Measurements from ENCODE around the gene CDO1.

Gene CDO1

DNA sequence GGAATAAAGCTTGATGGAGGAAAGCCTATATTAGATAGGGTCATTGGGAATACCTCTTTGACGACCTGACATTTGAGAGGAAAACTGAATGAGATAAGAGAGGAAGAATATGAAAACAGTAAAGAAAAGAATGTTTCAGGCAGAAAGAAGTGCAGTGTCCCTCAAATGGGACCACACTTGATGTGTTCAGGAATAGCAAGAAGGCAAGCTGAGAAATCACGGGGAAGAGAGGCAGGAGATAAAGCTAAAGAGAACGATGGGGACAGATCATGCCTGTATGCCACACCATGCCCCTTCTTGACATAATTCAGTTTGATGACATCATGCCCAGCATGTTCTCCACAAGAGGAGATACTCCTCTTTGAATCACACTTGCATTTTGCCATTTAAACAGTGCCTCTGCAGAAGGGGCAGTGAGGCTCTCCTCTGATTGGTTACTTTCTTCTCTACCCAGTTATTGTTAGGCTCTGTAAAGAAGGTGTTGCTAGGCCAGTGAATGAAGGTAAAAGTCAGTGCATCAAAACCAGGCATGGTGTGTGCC is 32.9 kb upstream of the CDO1 start:
- TF ChIP-seq FOXM1 (IDR thresholded peaks at IDR 0.05; ENCODE audit: borderline replicate concordance, low read depth) (no peak), YY1 (IDR thresholded peaks at IDR 0.05; ENCODE audit: low read depth) (no peak), TAF1 (IDR thresholded peaks at IDR 0.05; ENCODE audit: low read depth) (no peak), CEBPB (IDR thresholded peaks at IDR 0.05) (no peak), CREB1 (IDR thresholded peaks at IDR 0.05; ENCODE audit: low read depth) (no peak), NFIC (IDR thresholded peaks at IDR 0.05) (no peak), EP300 (IDR thresholded peaks at IDR 0.05; ENCODE audit: borderline replicate concordance) (no peak), RAD21 (IDR thresholded peaks at IDR 0.05; ENCODE audit: low read depth) (no peak), TCF12 (IDR thresholded peaks at IDR 0.05; ENCODE audit: low read depth) (no peak), EGR1 (IDR thresholded peaks at IDR 0.05) (no peak), ZBTB7A (IDR thresholded peaks at IDR 0.05; ENCODE audit: low read depth) (no peak), TEAD4 (IDR thresholded peaks at IDR 0.05) (no peak)
- TF ChIP-seq, protein P1, sequence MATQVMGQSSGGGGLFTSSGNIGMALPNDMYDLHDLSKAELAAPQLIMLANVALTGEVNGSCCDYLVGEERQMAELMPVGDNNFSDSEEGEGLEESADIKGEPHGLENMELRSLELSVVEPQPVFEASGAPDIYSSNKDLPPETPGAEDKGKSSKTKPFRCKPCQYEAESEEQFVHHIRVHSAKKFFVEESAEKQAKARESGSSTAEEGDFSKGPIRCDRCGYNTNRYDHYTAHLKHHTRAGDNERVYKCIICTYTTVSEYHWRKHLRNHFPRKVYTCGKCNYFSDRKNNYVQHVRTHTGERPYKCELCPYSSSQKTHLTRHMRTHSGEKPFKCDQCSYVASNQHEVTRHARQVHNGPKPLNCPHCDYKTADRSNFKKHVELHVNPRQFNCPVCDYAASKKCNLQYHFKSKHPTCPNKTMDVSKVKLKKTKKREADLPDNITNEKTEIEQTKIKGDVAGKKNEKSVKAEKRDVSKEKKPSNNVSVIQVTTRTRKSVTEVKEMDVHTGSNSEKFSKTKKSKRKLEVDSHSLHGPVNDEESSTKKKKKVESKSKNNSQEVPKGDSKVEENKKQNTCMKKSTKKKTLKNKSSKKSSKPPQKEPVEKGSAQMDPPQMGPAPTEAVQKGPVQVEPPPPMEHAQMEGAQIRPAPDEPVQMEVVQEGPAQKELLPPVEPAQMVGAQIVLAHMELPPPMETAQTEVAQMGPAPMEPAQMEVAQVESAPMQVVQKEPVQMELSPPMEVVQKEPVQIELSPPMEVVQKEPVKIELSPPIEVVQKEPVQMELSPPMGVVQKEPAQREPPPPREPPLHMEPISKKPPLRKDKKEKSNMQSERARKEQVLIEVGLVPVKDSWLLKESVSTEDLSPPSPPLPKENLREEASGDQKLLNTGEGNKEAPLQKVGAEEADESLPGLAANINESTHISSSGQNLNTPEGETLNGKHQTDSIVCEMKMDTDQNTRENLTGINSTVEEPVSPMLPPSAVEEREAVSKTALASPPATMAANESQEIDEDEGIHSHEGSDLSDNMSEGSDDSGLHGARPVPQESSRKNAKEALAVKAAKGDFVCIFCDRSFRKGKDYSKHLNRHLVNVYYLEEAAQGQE (IDR thresholded peaks at IDR 0.05; ENCODE audit: low read depth) = no peak
- TF ChIP-seq, protein P2, sequence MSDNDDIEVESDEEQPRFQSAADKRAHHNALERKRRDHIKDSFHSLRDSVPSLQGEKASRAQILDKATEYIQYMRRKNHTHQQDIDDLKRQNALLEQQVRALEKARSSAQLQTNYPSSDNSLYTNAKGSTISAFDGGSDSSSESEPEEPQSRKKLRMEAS (IDR thresholded peaks at IDR 0.05) = no peak
- TF ChIP-seq, protein P3, sequence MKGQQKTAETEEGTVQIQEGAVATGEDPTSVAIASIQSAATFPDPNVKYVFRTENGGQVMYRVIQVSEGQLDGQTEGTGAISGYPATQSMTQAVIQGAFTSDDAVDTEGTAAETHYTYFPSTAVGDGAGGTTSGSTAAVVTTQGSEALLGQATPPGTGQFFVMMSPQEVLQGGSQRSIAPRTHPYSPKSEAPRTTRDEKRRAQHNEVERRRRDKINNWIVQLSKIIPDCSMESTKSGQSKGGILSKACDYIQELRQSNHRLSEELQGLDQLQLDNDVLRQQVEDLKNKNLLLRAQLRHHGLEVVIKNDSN (IDR thresholded peaks at IDR 0.05) = no peak

DNA sequence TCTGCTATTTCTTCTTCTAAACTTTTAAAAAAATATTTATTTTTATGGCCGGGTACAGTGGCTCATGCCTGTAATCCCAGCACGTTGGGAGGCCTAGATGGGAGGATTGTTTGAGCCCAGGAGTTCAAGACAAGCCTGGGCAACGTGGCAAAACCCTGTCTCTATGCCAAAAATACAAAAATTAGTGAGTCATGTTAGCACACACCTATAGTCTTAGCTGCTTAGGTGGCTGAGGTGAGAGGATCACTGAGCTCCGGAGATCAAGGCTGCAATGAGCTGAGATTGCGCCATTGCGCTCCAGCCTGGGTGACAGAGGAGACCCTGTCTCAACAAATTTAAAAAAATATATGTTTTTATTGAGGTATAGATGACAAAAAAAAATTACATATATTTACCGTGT is 30.8 kb upstream of the CDO1 start:
- TF ChIP-seq ZBTB7A (IDR thresholded peaks at IDR 0.05; ENCODE audit: low read depth) (no peak), CREB1 (IDR thresholded peaks at IDR 0.05; ENCODE audit: low read depth) (no peak)

DNA sequence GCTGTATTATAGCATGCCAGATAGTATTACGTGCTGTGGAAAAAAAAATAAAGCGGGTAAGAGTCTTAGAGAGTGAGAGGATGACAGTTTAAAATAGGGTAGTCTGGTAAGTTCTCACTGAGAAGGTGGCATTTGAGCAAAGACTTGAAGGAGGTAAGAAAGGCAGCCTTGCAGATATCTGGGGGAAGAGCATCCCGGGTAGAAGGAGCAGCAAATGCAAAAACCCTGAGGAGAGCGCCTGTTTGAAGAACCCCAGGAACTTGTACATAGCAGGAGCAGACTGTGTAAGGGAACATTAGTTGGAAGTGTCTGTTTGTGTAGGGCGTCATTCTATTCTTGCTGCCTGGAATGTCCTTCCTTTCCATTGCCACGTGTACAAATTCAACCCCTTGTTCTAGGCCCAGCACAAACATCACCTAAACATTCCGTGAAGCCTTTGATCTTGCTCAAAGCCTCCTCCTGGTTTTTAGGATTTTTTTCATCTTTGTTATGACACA is 27.9 kb upstream of the CDO1 start:
- no peak for TF ChIP-seq TCF12 (IDR thresholded peaks at IDR 0.05; ENCODE audit: low read depth)

DNA sequence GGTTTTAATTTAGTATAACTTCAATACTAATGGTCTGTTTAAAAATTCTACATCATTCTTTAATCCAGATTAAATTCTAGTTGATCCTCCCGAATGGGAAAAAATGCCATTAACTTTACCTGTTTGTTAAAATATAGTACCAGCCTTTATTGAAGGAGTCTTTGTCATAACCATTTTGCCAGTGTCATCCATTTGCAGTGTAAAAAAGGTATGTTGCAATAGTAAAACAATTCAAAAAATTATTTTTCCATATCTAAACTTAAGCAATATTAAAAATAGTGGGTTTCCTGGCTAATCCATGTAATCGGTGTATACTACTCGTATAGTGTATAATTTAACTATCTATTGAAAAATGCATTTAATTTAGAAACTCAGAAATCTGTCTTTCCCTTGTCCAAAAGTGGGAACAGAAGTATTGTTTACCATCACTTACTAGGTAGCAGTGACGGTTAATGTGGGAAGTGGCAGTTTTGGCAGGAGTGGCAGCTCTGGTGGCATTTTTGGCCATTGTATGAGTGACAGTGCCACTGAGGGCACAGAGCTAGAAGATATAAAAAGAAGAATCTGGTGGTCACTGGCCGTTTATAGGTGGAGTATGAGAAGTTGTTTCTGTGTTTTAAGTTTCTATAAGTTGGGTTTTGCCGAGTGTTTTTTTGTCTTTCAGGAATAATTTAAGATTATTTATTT is 27.1 kb upstream of the CDO1 start:
- TF ChIP-seq, protein P1 (IDR thresholded peaks at IDR 0.05; ENCODE audit: low read depth) = no peak
- TF ChIP-seq EGR1 (IDR thresholded peaks at IDR 0.05) (no peak), YY1 (IDR thresholded peaks at IDR 0.05; ENCODE audit: low read depth) (no peak), NFIC (IDR thresholded peaks at IDR 0.05) (no peak), ZBTB7A (IDR thresholded peaks at IDR 0.05; ENCODE audit: low read depth) (no peak), CREB1 (IDR thresholded peaks at IDR 0.05; ENCODE audit: low read depth) (no peak), RAD21 (IDR thresholded peaks at IDR 0.05; ENCODE audit: low read depth) (no peak), TCF12 (IDR thresholded peaks at IDR 0.05; ENCODE audit: low read depth) (no peak), EP300 (IDR thresholded peaks at IDR 0.05; ENCODE audit: borderline replicate concordance) (no peak), TAF1 (IDR thresholded peaks at IDR 0.05; ENCODE audit: low read depth) (no peak), CEBPB (IDR thresholded peaks at IDR 0.05) (no peak), TEAD4 (IDR thresholded peaks at IDR 0.05) (no peak), FOXM1 (IDR thresholded peaks at IDR 0.05; ENCODE audit: borderline replicate concordance, low read depth) (no peak)
- TF ChIP-seq, protein P2 (IDR thresholded peaks at IDR 0.05) = no peak
- TF ChIP-seq, protein P3 (IDR thresholded peaks at IDR 0.05) = no peak

DNA sequence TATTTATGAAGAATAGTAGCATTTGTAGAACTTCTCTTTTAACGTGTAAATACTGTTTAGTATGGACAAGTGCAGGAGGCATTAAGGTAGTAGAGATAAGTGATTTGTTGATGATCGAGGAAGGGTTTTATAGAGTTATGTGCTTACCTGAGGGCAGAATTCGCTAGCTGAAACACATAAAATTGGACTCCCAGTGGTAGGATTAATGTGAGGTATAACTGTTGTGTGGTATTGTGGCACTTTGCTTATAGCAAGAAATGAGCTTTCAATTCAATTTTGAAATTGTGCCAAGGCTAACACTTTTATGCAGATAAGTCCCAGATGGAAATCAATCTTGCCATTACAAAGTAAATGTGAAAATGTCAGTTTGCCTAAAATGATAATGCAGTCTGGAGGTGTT is 26.5 kb upstream of the CDO1 start:
- TF ChIP-seq YY1 (IDR thresholded peaks at IDR 0.05; ENCODE audit: low read depth) = no peak
- TF ChIP-seq, protein P2 (IDR thresholded peaks at IDR 0.05) = no peak
- TF ChIP-seq, protein P3 (IDR thresholded peaks at IDR 0.05) = no peak
- no peak for TF ChIP-seq EGR1 (IDR thresholded peaks at IDR 0.05)
- no peak for TF ChIP-seq FOXM1 (IDR thresholded peaks at IDR 0.05; ENCODE audit: borderline replicate concordance, low read depth)
- no peak for TF ChIP-seq TEAD4 (IDR thresholded peaks at IDR 0.05)
- TF ChIP-seq CEBPB (IDR thresholded peaks at IDR 0.05) = no peak
- TF ChIP-seq, protein P1 (IDR thresholded peaks at IDR 0.05; ENCODE audit: low read depth) = no peak
- TF ChIP-seq EP300 (IDR thresholded peaks at IDR 0.05; ENCODE audit: borderline replicate concordance) = no peak
- TF ChIP-seq CREB1 (IDR thresholded peaks at IDR 0.05; ENCODE audit: low read depth) = no peak
- no peak for TF ChIP-seq TCF12 (IDR thresholded peaks at IDR 0.05; ENCODE audit: low read depth)
- TF ChIP-seq TAF1 (IDR thresholded peaks at IDR 0.05; ENCODE audit: low read depth) = no peak

Measured in Ishikawa (cell line).